B cell (primary cell): ENCODE results near the gene MAD2L1BP.

Experiments used
- EZH2 ChIP-seq: IDR thresholded peaks from 2 replicates; pipeline ENCODE4 v1.6.1; 2012; ENCODE audit warnings: borderline replicate concordance, low read depth, mild to moderate bottlenecking, moderate library complexity, low read length; ENCODE audit not compliant: insufficient read depth, poor library complexity, severe bottlenecking
- TF ChIP-seq, protein P1 (sequence below): fragments of 200-600 bp; IDR thresholded peaks from one replicate; pipeline ENCODE4 v1.8.0; 2022; ENCODE audit warnings: antibody characterized with exemption, mild to moderate bottlenecking

DNA sequence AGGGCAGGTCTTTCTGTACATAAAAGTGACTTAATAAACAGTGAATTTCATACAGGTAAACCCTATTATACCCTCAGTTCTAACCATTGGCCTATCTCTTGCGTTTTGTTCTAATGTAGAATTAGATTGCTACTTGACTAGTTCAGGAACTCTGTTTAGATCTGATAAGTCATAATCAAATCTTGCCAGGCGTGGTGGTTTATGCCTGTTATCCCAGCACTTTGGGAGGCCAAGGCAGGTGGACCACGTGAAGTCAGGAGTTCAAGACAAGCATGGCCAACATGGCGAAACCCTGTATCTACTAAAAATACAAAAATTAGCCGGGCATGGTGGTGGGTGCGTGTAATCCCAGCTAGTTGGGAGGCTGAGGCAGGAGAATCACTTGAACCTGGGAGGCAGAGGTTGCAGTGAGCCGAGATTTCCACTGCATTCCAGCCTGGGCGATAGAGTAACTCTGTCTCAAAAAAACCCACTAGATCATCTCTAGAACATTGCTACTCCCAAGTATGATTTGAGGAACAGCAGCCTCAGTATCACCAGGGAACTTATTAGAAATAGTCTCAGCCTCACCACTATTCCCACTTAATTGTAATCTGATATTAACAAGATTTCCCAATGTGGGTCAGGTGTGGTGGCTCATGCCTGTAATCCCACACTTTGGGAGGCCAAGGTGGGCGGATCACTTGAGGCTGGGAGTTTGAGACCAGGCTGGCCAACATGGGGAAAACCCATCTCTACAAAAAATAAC lies 18.7 kb upstream of the MAD2L1BP start:
- no peak for TF ChIP-seq EZH2
- TF ChIP-seq, protein P1, sequence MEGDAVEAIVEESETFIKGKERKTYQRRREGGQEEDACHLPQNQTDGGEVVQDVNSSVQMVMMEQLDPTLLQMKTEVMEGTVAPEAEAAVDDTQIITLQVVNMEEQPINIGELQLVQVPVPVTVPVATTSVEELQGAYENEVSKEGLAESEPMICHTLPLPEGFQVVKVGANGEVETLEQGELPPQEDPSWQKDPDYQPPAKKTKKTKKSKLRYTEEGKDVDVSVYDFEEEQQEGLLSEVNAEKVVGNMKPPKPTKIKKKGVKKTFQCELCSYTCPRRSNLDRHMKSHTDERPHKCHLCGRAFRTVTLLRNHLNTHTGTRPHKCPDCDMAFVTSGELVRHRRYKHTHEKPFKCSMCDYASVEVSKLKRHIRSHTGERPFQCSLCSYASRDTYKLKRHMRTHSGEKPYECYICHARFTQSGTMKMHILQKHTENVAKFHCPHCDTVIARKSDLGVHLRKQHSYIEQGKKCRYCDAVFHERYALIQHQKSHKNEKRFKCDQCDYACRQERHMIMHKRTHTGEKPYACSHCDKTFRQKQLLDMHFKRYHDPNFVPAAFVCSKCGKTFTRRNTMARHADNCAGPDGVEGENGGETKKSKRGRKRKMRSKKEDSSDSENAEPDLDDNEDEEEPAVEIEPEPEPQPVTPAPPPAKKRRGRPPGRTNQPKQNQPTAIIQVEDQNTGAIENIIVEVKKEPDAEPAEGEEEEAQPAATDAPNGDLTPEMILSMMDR, result no peak
